Lower leg skin (tissue), 4 donors: Measurements from ENCODE around the gene FAM193A. TPM values are rescaled to one million over a fixed set of nuclear protein-coding genes. Genes with fewer than 3 reads are reported as not detected.
A peak's percentile ranks its signal among the peaks of the same experiment; 100 is the strongest.

Source experiments
- DNase-seq, 2 donors: peaks; one replicate each; pipeline ENCODE4 v3.0.0-alpha.2; 2019; ENCODE audit warnings: low spot score in 2 of 2
- H3K4me3 ChIP-seq: fragments of 200-600 bp; sonication (generic); 2 replicates; pipeline ENCODE4 v1.5.1; 2017; ENCODE audit warnings: mild to moderate bottlenecking, low read depth; ENCODE audit not compliant: poor library complexity, severe bottlenecking
- POLR2A ChIP-seq, 2 donors: fragments of 450-650 bp; IDR thresholded peaks; one replicate each; pipeline ENCODE4 v1.6.1; 2016 to 2017; ENCODE audit warnings: antibody characterized with exemption in 2 of 2, mild to moderate bottlenecking in 1 of 2, moderate library complexity in 1 of 2
- WGBS, 2 donors: methylation state at CpG; one replicate each; pipeline ENCODE4 v1.1.5; 2018; 5-methylcytosine and 5-hydroxymethylcytosine counted together
- intact Hi-C: fragments of 100-400 bp; cut with DNase I; formaldehyde crosslinking; loops from one replicate; pipeline ENCODE4 v1.15.0; 2023; ENCODE audit warnings: low total_unique reads
- total RNA-seq, 4 donors: library from RNA; depleted of rRNA; stranded (reverse); fragments of >200 nt; gene quantifications; one replicate each; pipeline ENCODE4 v1.1.0, GENCODE V29; 2016
- TF ChIP-seq, protein P1 (sequence below), 3 donors: fragments of 450-650 bp; IDR thresholded peaks; one replicate each; pipeline ENCODE4 v1.5.1; 2016; ENCODE audit warnings: antibody characterized with exemption in 3 of 3, mild to moderate bottlenecking in 3 of 3, moderate library complexity in 2 of 3

Gene FAM193A
- total RNA-seq, 4 donors from 2014 or later: 16.3 to 38.6 (median 25.7) TPM

DNA sequence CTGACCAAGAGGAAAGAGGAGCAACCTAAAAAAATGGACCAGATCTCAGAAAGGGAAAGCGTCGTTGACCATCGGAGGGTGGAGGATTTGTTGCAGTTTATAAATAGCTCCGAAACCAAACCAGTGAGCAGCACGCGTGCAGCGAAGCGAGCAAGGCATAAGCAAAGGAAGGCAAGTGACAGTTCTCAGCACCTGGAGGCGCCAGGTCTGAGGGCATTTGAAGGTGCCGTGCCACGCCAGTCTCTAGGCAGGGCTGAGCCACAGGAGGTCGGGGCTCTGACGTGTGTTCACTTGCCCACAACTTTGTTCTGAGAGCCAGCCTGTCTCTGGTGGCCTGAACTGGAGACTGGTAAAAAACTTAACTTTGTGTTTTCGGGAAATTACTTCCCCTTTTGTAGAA is 160.0 kb downstream of the FAM193A start:
- TF ChIP-seq POLR2A (IDR thresholded peaks at IDR 0.05): no peak
- TF ChIP-seq, protein P1, sequence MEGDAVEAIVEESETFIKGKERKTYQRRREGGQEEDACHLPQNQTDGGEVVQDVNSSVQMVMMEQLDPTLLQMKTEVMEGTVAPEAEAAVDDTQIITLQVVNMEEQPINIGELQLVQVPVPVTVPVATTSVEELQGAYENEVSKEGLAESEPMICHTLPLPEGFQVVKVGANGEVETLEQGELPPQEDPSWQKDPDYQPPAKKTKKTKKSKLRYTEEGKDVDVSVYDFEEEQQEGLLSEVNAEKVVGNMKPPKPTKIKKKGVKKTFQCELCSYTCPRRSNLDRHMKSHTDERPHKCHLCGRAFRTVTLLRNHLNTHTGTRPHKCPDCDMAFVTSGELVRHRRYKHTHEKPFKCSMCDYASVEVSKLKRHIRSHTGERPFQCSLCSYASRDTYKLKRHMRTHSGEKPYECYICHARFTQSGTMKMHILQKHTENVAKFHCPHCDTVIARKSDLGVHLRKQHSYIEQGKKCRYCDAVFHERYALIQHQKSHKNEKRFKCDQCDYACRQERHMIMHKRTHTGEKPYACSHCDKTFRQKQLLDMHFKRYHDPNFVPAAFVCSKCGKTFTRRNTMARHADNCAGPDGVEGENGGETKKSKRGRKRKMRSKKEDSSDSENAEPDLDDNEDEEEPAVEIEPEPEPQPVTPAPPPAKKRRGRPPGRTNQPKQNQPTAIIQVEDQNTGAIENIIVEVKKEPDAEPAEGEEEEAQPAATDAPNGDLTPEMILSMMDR (IDR thresholded peaks at IDR 0.05): no peak
- DNase-seq: peak in 1 of 2 donors; percentile 64
- intact Hi-C loops: no loop called here
- whole genome bisulfite sequencing, 2 donors: 89 to 90% methylated on average over 14 of the region's 14 CpGs
- no peak overlapping the region for H3K4me3 ChIP-seq

DNA sequence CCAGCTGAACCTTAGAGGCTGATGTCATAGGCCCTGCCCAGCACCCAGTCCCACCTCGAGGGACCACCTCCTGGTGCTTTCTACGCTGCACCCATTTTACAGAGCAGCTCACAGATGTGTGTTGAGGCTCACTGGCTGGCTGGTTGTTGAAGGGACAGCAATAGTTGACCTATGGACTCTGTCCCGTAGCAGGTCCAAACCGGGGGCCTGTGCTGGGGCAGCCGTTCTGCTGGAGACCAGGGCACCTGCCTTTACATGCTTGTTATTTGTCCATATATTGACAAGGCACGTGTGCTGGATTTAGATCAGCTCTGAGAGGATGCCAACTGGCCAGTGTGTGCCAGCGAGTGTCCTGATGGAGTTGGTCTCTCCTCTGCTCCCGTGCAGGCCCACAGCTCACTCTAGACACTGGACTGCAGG is 161.6 kb downstream of the FAM193A start:
- intact Hi-C loops: no loop called here
- H3K4me3 ChIP-seq: no peak overlapping the region
- DNase-seq: peak in 1 of 2 donors; percentile 81
- WGBS, 2 donors: 84 to 88% methylated on average over 8 of the region's 8 CpGs
- TF ChIP-seq POLR2A (IDR thresholded peaks at IDR 0.05): no peak
- TF ChIP-seq, protein P1 (IDR thresholded peaks at IDR 0.05): no peak

DNA sequence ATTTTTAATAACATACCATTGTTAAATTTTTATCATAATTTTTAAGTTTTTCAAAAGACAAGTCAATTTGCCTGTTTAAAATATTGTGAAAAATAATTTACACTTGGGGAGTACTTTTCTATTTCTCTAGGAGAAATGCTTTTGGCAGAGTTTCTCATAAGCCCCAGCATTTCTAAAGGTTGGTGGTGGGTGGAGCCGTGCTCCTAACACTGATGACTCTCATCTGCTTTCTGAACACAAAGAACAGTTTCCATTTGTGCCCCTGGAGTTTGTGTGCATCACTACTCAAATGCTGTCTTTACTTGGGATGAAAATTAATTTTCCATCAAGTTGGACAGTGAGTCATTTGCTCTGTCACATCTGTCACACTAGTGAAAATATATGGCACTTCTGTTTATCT is 162.1 kb downstream of the FAM193A start:
- peak in 1 of 2 donors; percentile 32 for DNase-seq
- TF ChIP-seq, protein P1 (IDR thresholded peaks at IDR 0.05): no peak
- no peak for TF ChIP-seq POLR2A (IDR thresholded peaks at IDR 0.05)
- H3K4me3 ChIP-seq: no peak overlapping the region
- intact Hi-C loops: no loop called here
- 70 to 86% methylated on average over 1 of the region's 1 CpG for WGBS, 2 donors

DNA sequence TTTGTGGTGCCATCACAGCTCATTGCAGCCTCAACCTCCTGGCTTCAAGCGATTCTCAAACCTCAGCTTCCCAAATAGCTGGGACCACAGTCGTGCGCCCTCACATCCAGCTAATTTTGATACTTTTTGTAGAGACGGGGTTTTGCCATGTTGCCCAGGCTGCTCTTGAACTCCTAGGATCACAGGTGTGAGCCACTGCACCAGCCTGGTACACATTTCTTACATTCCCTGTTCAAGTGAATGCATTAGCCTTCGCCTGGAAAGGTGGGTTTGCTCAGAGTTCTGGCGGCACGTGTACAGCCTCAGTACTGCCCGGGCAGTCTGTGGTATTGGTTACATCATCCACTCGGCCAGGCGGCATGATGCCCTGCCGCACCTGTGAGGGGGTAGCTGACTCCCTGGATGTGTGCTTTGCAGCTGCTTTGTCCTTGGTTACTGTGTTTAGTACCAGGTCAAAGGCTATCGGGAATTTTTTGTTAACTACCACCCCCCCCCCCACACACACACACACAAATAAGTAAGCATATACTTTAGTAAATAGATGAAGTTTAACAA is 162.6 kb downstream of the FAM193A start:
- 92 to 97% methylated on average over 12 of the region's 12 CpGs for WGBS, 2 donors
- intact Hi-C loops: no loop called here
- no peak for TF ChIP-seq POLR2A (IDR thresholded peaks at IDR 0.05)
- TF ChIP-seq, protein P1 (IDR thresholded peaks at IDR 0.05): no peak
- no peak overlapping the region for H3K4me3 ChIP-seq
- DNase-seq: peak in 1 of 2 donors; percentile 70

DNA sequence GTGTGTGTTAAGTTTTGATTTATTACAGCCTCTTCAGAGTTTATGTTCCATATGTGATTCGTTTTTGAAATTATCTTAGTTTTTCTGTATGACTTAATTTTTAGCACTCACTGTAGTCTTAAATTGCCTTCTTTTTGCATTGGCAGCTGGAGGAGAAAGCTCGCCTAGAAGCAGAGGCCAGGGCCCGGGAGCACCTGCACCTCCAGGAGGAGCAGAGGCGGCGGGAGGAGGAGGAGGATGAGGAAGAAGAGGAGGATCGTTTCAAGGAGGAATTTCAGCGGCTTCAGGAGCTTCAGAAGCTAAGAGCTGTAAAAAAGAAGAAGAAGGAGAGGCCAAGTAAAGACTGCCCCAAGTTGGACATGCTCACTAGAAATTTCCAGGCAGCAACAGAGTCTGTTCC is 163.1 kb downstream of the FAM193A start:
- intact Hi-C loops: no loop called here
- no peak overlapping the region for H3K4me3 ChIP-seq
- WGBS, 2 donors: 87% methylated on average over 7 of the region's 7 CpGs
- TF ChIP-seq, protein P1 (IDR thresholded peaks at IDR 0.05): no peak
- no peak for TF ChIP-seq POLR2A (IDR thresholded peaks at IDR 0.05)
- peak in 1 of 2 donors; percentile 56 for DNase-seq

DNA sequence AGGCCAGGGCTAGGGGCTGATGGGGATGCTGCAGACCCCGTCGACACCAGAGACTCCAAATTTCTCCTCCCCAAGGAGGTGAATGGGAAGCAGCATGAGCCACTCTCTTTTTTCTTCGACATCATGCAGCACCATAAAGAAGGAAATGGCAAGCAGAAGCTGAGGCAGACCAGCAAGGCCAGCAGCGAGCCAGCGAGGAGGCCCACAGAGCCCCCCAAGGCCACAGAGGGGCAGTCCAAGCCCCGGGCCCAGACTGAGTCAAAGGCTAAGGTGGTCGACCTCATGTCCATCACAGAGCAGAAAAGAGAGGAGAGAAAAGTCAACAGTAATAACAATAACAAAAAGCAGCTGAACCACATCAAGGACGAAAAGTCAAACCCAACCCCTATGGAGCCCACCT is 163.6 kb downstream of the FAM193A start:
- peak in 1 of 2 donors; percentile 70 for DNase-seq
- WGBS, 2 donors: 93 to 98% methylated on average over 8 of the region's 8 CpGs
- intact Hi-C loops: no loop called here
- TF ChIP-seq, protein P1 (IDR thresholded peaks at IDR 0.05): no peak
- TF ChIP-seq POLR2A (IDR thresholded peaks at IDR 0.05): no peak
- no peak overlapping the region for H3K4me3 ChIP-seq
